PC-9 (cell line): ENCODE data around the gene ARMC2. TPM values are rescaled to one million over a fixed set of nuclear protein-coding genes. Genes with fewer than 3 reads are reported as not detected.

Experiments
- BruUV-seq: library from RNA; stranded (reverse); fragments of 400-500 nt; replicated peaks from 2 replicates; lab custom pipeline; 2021; lab: Mats Ljungman, UMichigan
- CTCF ChIA-PET: fragments of 300-600 bp; sonication (Branson Sonifier 250); formaldehyde crosslinking; loops from one replicate; lab custom pipeline; 2022; ENCODE audit warnings: antibody characterized with exemption; lab: Charles Lee
- POLR2A ChIA-PET: fragments of 300-600 bp; sonication (Branson Sonifier 250); formaldehyde crosslinking; loops from one replicate; lab custom pipeline; 2022; ENCODE audit warnings: antibody characterized with exemption; ENCODE audit not compliant: unreplicated experiment; lab: Charles Lee
- DNase-seq, 2 experiments: peaks; one replicate each; pipeline versions ENCODE4 v3.0.0 to v3.0.0-alpha.2; 2015 to 2022; ENCODE audit warnings: mixed read lengths in 1 of 2
- H2AFZ ChIP-seq: fragments of 200-600 bp; sonication (generic); 2 replicates; pipeline ENCODE4 v1.8.1; 2017; ENCODE audit warnings: antibody characterized with exemption
- H3F3A ChIP-seq: fragments of 200-600 bp; sonication (generic); 2 replicates; pipeline ENCODE4 v1.8.1; 2017; ENCODE audit warnings: antibody characterized with exemption, mild to moderate bottlenecking, low read depth; ENCODE audit not compliant: insufficient read depth
- H3K27ac ChIP-seq: fragments of 200-600 bp; sonication (generic); 2 replicates; pipeline ENCODE4 v1.6.1; 2016; ENCODE audit warnings: mixed run types
- H3K27me3 ChIP-seq: fragments of 200-600 bp; sonication (generic); 2 replicates; pipeline ENCODE4 v1.6.1; 2016; ENCODE audit warnings: low read depth, mixed run types; ENCODE audit not compliant: insufficient read depth
- H3K36me3 ChIP-seq: fragments of 200-600 bp; sonication (generic); 2 replicates; pipeline ENCODE4 v1.6.1; 2016; ENCODE audit warnings: low read depth, mixed run types
- H3K4me1 ChIP-seq: fragments of 200-600 bp; sonication (generic); replicated peaks from 2 replicates; pipeline ENCODE4 v1.6.1; 2016; ENCODE audit warnings: mixed run types; ENCODE audit not compliant: insufficient read depth
- H3K4me2 ChIP-seq: fragments of 200-600 bp; sonication (generic); 2 replicates; pipeline ENCODE4 v1.6.1; 2017; ENCODE audit warnings: mixed run types
- H3K4me3 ChIP-seq: fragments of 200-600 bp; sonication (generic); 2 replicates; pipeline ENCODE4 v1.6.1; 2016; ENCODE audit warnings: mixed run types
- H3K79me2 ChIP-seq: fragments of 200-600 bp; sonication (generic); 2 replicates; pipeline ENCODE4 v1.6.1; 2017; ENCODE audit warnings: low read depth, mixed run types
- H3K9me2 ChIP-seq: fragments of 200-600 bp; sonication (generic); 2 replicates; pipeline ENCODE4 v1.8.1; 2017; ENCODE audit warnings: mild to moderate bottlenecking; ENCODE audit not compliant: insufficient read depth
- H3K9me3 ChIP-seq: fragments of 200-600 bp; sonication (generic); 2 replicates; pipeline ENCODE4 v1.8.1; 2016; ENCODE audit warnings: low read depth; ENCODE audit not compliant: insufficient read depth
- H4K20me1 ChIP-seq: fragments of 200-600 bp; sonication (generic); 2 replicates; pipeline ENCODE4 v1.8.1; 2017; ENCODE audit not compliant: insufficient read depth
- EZH2 ChIP-seq: fragments of 200-600 bp; sonication (generic); IDR thresholded peaks from 2 replicates; pipeline ENCODE4 v1.8.0; 2017; ENCODE audit warnings: antibody characterized with exemption, low read depth
- intact Hi-C: fragments of 100-400 bp; cut with micrococcal nuclease; formaldehyde crosslinking; loops from one replicate; pipeline ENCODE4 v1.10.0; 2022; ENCODE audit not compliant: unreplicated experiment
- total RNA-seq: library from RNA; stranded (reverse); gene quantifications from 2 replicates; pipeline ENCODE4 v1.2.3, GENCODE V29; 2021
- TF ChIP-seq, protein P1 (sequence below): fragments of 200-600 bp; sonication (generic); conservative IDR thresholded peaks from 2 replicates; pipeline ENCODE4 v1.6.1; 2017; ENCODE audit warnings: mixed run types, antibody characterized with exemption, mild to moderate bottlenecking, moderate library complexity

The ARMC2 gene
- total RNA-seq, 1 experiment from 2014 or later = 15.5 TPM

DNA sequence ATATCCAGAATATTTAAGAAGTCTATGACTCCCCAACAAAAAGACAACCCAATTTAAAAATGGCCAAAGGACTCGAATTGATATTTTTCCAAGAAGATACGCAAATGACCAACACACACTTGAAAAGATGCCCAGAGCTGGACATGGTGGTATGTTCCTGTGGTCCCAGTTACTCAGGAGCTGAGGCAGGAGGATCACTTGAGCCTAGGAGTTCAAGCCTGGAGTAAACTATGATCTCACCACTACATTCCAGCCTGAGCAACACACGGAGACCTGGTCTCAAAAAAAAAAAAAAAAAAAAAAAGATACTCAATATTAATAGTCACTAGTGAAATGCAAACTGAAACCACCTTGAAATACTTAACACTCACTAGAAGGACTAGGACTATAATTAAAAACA lies 12.2 kb upstream of the ARMC2 start:
- Histone ChIP-seq H3K27me3 (no peaks in the 10 kb centered on the region), H4K20me1 (no peaks in the 10 kb centered on the region), H3K4me1 (no peaks in the 10 kb centered on the region), H3K4me3 (no peak overlapping the region), H3K27ac (no peak overlapping the region), H2AFZ (no peak overlapping the region), H3K9me2 (no peaks in the 10 kb centered on the region), H3K9me3 (no peaks in the 10 kb centered on the region), H3F3A (no peaks in the 10 kb centered on the region), H3K36me3 (no peaks in the 10 kb centered on the region), H3K4me2 (no peak overlapping the region), H3K79me2 (no peaks in the 10 kb centered on the region)
- TF ChIP-seq EZH2 = no peak
- TF ChIP-seq, protein P1, sequence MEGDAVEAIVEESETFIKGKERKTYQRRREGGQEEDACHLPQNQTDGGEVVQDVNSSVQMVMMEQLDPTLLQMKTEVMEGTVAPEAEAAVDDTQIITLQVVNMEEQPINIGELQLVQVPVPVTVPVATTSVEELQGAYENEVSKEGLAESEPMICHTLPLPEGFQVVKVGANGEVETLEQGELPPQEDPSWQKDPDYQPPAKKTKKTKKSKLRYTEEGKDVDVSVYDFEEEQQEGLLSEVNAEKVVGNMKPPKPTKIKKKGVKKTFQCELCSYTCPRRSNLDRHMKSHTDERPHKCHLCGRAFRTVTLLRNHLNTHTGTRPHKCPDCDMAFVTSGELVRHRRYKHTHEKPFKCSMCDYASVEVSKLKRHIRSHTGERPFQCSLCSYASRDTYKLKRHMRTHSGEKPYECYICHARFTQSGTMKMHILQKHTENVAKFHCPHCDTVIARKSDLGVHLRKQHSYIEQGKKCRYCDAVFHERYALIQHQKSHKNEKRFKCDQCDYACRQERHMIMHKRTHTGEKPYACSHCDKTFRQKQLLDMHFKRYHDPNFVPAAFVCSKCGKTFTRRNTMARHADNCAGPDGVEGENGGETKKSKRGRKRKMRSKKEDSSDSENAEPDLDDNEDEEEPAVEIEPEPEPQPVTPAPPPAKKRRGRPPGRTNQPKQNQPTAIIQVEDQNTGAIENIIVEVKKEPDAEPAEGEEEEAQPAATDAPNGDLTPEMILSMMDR = no peak
- no TSS peak for BruUV-seq
- POLR2A ChIA-PET = interaction anchor here (0.9 kb wide), 2 partner anchors 246 to 1160 kb away, joined by 3 read pairs; no protein-coding TSS in a partner anchor
- intact Hi-C loops = loop anchor here (5.0 kb wide), 2 partner anchors 56 to 104 kb away; no protein-coding TSS in a partner anchor
- DNase-seq = peak in 1 of 2 experiments; percentile 29
- CTCF ChIA-PET = no interaction called here

DNA sequence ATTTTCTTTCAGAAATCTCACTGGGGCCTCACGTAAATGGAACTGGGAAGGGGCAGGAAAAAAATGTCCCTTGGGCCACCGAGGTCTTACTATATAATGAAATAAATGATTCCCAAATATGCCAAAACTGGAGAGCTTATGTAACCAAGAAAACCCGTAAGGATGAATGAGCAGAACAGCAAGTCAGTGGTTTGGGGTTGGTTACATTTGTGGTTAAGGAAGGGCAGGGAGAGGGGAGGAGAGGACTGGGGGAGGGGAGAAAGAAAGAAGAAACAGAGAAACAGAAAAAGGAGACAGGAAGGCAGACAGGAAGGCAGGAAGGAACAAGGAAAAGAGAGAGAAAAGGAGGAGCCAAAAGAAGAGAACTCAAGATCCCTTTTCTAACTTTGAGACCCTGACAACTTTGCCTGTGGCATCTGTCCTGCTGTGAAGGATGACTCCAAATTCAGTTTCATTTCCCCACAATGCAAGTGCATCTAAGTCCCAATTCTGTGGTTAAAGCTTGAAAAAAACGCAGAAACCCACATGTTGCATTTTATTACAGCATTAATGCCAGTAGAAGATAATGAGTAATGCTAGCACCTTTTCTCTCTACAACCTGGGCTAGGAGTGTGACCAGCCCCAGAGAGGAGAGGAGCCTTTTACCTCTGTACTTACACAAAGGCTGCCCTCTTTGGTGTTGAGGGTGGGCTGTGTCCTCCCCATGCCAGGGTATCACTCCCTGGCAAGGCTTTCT lies 10.8 kb upstream of the ARMC2 start:
- intact Hi-C loops = loop anchor here (1.0 to 5.0 kb wide), 3 partner anchors 55 to 236 kb away; no protein-coding TSS in a partner anchor
- no TSS peak for BruUV-seq
- H2AFZ ChIP-seq = no peak overlapping the region
- H3K36me3 ChIP-seq = no peaks in the 10 kb centered on the region
- H3K9me3 ChIP-seq = no peaks in the 10 kb centered on the region
- no peak overlapping the region for H3K4me3 ChIP-seq
- H3K27ac ChIP-seq = no peak overlapping the region
- DNase-seq = peak in 1 of 2 experiments; percentile 33
- H4K20me1 ChIP-seq = no peaks in the 10 kb centered on the region
- POLR2A ChIA-PET = no interaction called here
- TF ChIP-seq, protein P1 = no peak
- no peak for TF ChIP-seq EZH2
- CTCF ChIA-PET = interaction anchor here (0.8 kb wide), 1 partner anchor 296 kb away, joined by 5 read pairs; no protein-coding TSS in a partner anchor
- H3K27me3 ChIP-seq = no peaks in the 10 kb centered on the region
- no peaks in the 10 kb centered on the region; the same call in 1 of the 2 replicates for H3F3A ChIP-seq
- no peaks in the 10 kb centered on the region for H3K9me2 ChIP-seq
- no peaks in the 10 kb centered on the region for H3K4me1 ChIP-seq
- no peaks in the 10 kb centered on the region for H3K79me2 ChIP-seq
- no peak overlapping the region for H3K4me2 ChIP-seq

DNA sequence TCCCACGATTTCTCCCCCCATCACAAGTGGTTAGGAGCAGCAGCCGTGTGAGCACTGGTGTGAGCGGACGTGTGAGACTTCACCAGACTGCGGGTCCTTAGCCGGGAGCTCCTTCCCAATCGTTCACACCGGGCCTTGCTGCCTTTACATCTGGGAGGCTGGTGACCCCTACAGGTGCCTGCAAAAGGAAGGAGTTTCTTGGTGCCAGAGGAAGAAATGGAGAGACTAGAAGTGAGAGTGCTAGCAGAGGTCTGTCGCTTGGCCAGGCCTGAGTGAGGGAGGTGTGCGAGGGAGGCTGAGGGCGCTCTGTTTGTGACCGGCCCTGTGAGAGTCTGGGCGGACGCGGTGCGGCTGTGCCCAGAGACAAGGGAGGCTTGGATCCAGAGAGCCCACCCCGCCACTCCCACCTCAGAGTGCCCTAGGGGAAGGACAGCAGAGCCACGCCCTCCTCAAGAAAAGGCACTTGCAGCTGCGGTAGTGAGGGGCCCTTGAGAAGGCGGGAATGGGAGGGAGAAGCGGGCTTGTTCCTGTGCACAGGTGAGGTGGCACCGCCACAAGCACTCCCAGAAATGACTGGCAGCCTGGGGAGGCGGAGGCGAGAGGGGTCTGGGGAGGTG lies 10.0 kb upstream of the ARMC2 start:
- H3K4me3 ChIP-seq = no peak overlapping the region
- H3F3A ChIP-seq = no peaks in the 10 kb centered on the region; the same call in 1 of the 2 replicates
- peak in 1 of 2 experiments; percentile 13 for DNase-seq
- ChIA-PET POLR2A (no interaction called here), CTCF (interaction anchor here (0.6 to 0.8 kb wide), 3 partner anchors 102 to 297 kb away, joined by 3 to 5 read pairs (median 4); partner anchors contain the start of gene FOXO3)
- no peaks in the 10 kb centered on the region for H3K9me3 ChIP-seq
- no peaks in the 10 kb centered on the region for H3K27me3 ChIP-seq
- TF ChIP-seq, protein P1 = no peak; the same call in 1 of the 2 replicates
- TF ChIP-seq EZH2 = no peak
- no peaks in the 10 kb centered on the region for H3K4me1 ChIP-seq
- BruUV-seq = no TSS peak
- intact Hi-C loops = loop anchor here (5.0 kb wide), 2 partner anchors 54 to 106 kb away; no protein-coding TSS in a partner anchor
- no peak overlapping the region for H3K27ac ChIP-seq
- H3K9me2 ChIP-seq = no peaks in the 10 kb centered on the region
- no peaks in the 10 kb centered on the region for H4K20me1 ChIP-seq
- H3K4me2 ChIP-seq = no peak overlapping the region
- H3K36me3 ChIP-seq = no peaks in the 10 kb centered on the region
- no peaks in the 10 kb centered on the region for H3K79me2 ChIP-seq
- H2AFZ ChIP-seq = no peak overlapping the region
